ENCODE results near the gene KHDC4.

DNA sequence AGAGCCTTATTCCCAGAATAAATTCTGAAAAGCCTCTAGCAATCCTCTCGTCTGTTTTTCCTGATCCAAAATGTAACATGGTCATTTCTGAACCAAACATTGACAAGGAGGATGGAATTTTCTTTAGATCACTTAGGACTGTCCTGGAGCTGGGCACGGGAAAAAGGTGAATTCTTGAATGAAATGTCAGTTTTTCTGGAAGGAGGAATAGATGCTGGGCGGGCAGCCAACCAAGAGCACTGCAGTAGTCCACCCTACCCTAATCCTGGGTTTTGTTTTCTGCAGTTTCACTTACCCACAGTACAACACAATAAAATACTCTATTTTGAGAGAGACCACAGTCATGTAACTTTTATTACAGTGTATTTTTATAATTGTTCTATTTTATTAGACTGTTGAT lies 44.0 kb downstream of the KHDC4 start:
- TF ChIP-seq, protein P1, sequence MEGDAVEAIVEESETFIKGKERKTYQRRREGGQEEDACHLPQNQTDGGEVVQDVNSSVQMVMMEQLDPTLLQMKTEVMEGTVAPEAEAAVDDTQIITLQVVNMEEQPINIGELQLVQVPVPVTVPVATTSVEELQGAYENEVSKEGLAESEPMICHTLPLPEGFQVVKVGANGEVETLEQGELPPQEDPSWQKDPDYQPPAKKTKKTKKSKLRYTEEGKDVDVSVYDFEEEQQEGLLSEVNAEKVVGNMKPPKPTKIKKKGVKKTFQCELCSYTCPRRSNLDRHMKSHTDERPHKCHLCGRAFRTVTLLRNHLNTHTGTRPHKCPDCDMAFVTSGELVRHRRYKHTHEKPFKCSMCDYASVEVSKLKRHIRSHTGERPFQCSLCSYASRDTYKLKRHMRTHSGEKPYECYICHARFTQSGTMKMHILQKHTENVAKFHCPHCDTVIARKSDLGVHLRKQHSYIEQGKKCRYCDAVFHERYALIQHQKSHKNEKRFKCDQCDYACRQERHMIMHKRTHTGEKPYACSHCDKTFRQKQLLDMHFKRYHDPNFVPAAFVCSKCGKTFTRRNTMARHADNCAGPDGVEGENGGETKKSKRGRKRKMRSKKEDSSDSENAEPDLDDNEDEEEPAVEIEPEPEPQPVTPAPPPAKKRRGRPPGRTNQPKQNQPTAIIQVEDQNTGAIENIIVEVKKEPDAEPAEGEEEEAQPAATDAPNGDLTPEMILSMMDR (IDR thresholded peaks at IDR 0.05; ENCODE audit: poor library complexity), result no peak
- TF ChIP-seq EZH2 (IDR thresholded peaks at IDR 0.05; ENCODE audit: borderline replicate concordance) (no peak), EZH2phosphoT487 (IDR thresholded peaks at IDR 0.05; ENCODE audit: low read depth, severe bottlenecking, unreplicated experiment) (no peak)

Data from hepatocyte (in vitro differentiated cells).